Body of pancreas (tissue), 4 donors: ENCODE measurements around the gene CLOCK.

Experiments used
- CTCF ChIP-seq, 7 experiments: fragments of 450-650 bp in 4 of 7; fragments of 200-600 bp in 3 of 7; sonication (generic) in 3 of 7; IDR thresholded peaks; one replicate each; pipeline ENCODE4 v1.5.1; 2016 to 2019; ENCODE audit warnings: antibody characterized with exemption in 7 of 7
- POLR2A ChIP-seq, 3 donors: fragments of 450-650 bp; IDR thresholded peaks; one replicate each; pipeline ENCODE4 v1.6.1; 2016; ENCODE audit warnings: antibody characterized with exemption in 3 of 3, mild to moderate bottlenecking in 2 of 3

GRCh38 chr4:55498051-55498450, 48.7 kb downstream of the CLOCK start:
- TF ChIP-seq CTCF (IDR thresholded peaks at IDR 0.05) (no peak), POLR2A (IDR thresholded peaks at IDR 0.05) (no peak)
